ENCODE data around the gene IL15. TPM values are rescaled to one million over a fixed set of nuclear protein-coding genes. Genes with fewer than 3 reads are reported as not detected.

The IL15 gene
- total and polyA plus RNA-seq, 2 of the 8 experiments (the other 6 are each of a cell fraction or from before 2014, with no cell fraction given): 0.30 to 0.61 TPM

GRCh38 chr4:141646969-141647368 lies 10.6 kb downstream of the IL15 start:
- Histone ChIP-seq H3K4ac (replicated peaks; ENCODE audit: insufficient read length, low read depth, low read length) (no peak overlapping the region), H3K56ac (replicated peaks; ENCODE audit: insufficient read length, low read depth, low read length) (no peak overlapping the region), H4K5ac (ENCODE audit: insufficient read length, low read depth, low read length) (no peak overlapping the region), H2AK5ac (ENCODE audit: low read depth, low read length) (no peak overlapping the region), H3K79me1 (ENCODE audit: low read depth, low read length) (no peaks in the 10 kb centered on the region), H3K4me2 (ENCODE audit: insufficient read depth in 1 of 2, low read depth in 2 of 2, low read length in 2 of 2) (no peak overlapping the region), H3K27ac (ENCODE audit: low read depth, low read length) (no peak overlapping the region), H3K79me2 (ENCODE audit: control insufficient read depth in 1 of 2, insufficient read depth in 2 of 2, low read length in 2 of 2) (no peaks in the 10 kb centered on the region), H3K4me3 (ENCODE audit: extremely low read depth in 1 of 4, insufficient read depth in 2 of 4, low read depth in 3 of 4, low read length in 4 of 4) (no peak overlapping the region), H3K18ac (ENCODE audit: extremely low read depth, low read length) (no peak overlapping the region), H4K20me1 (replicated peaks in 1 of 2; ENCODE audit: control insufficient read depth in 1 of 2, insufficient read depth in 2 of 2, low read length in 2 of 2) (no peaks in the 10 kb centered on the region), H4K8ac (ENCODE audit: extremely low read depth, insufficient read depth, low read length) (no peak overlapping the region), H2BK5ac (ENCODE audit: low read depth, low read length) (no peak overlapping the region), H4K91ac (replicated peaks; ENCODE audit: insufficient read length, low read length) (no peak overlapping the region), H2BK15ac (ENCODE audit: low read length) (no peak overlapping the region), H2BK20ac (ENCODE audit: low read length) (no peak overlapping the region), H3K23me2 (ENCODE audit: low read depth, low read length) (no peaks in the 10 kb centered on the region), H3K23ac (ENCODE audit: insufficient read length) (no peak overlapping the region), H2BK12ac (ENCODE audit: low read depth, low read length) (no peak overlapping the region), H2BK120ac (replicated peaks; ENCODE audit: low read depth, low read length) (no peak overlapping the region), H3K36me3 (ENCODE audit: control insufficient read depth in 2 of 4, insufficient read depth in 4 of 4, low read length in 3 of 4) (no peaks in the 10 kb centered on the region), H2AFZ (ENCODE audit: low read length) (no peak overlapping the region), H3K4me1 (replicated peaks in 1 of 4; ENCODE audit: control insufficient read depth in 3 of 4, insufficient read depth in 4 of 4, low read length in 3 of 4) (no peaks in the 10 kb centered on the region), H3K9ac (replicated peaks in 1 of 4; ENCODE audit: extremely low read depth in 1 of 4, low read depth in 3 of 4, low read length in 3 of 4) (no peak overlapping the region), H3K9me3 (ENCODE audit: insufficient read depth in 2 of 2, low read depth in 1 of 2, low read length in 1 of 2) (no peaks in the 10 kb centered on the region), H3K14ac (ENCODE audit: insufficient read length) (no peak overlapping the region), H3K27me3 (replicated peaks in 1 of 4; ENCODE audit: control insufficient read depth in 3 of 4, extremely low read depth in 1 of 4, insufficient read depth in 3 of 4, low read length in 3 of 4) (no peaks in the 10 kb centered on the region)
- FAIRE-seq (no peak), DNase-seq (ENCODE audit: low read depth in 1 of 2, low spot score in 2 of 2) (no peak)
- ChIA-PET CTCF (ENCODE audit: partially characterized antibody) (interaction anchor here (0.6 to 1.4 kb wide), 3 partner anchors 11 to 489 kb away, joined by 3 read pairs; partner anchors contain the start of gene IL15), POLR2A (ENCODE audit: partially characterized antibody) (no interaction called here)
- TF ChIP-seq SIN3A (conservative IDR thresholded peaks at IDR 0.05 in 1 of 2, IDR thresholded peaks at IDR 0.05 in 1 of 2; ENCODE audit: low read depth in 1 of 2, low read length in 2 of 2) (no peak), CBX8 (IDR thresholded peaks at IDR 0.05; ENCODE audit: borderline replicate concordance, low read depth, low read length) (no peak)
- WGBS, 2 experiments (ENCODE audit: extremely low coverage in 1 of 2, insufficient coverage in 1 of 2, insufficient read length in 1 of 2, insufficient replicate concordance in 2 of 2, low coverage in 1 of 2, low lambda C conversion rate in 2 of 2, missing lambda C conversion rate in 1 of 2): 87% methylated on average over 3 of the region's 3 CpGs; no CpG with 5 or more reads in 1 of the 2 experiments

Data from H1 (cell line).